Lower lobe of right lung (tissue), 2 donors: ENCODE data around the gene ICAM2. TPM values are rescaled to one million over a fixed set of nuclear protein-coding genes. Genes with fewer than 3 reads are reported as not detected.

ENCODE experiments used
- ATAC-seq, 2 donors: fragments of 200-7000 bp; cut with Tn5 transposase; one replicate each; pipeline ENCODE4 v1.9.1; 2020 to 2022; ENCODE audit warnings: mild to moderate bottlenecking in 2 of 2, moderate library complexity in 2 of 2
- DNase-seq: peaks from one replicate; pipeline ENCODE4 v3.0.0-alpha.2; 2020
- H3K27ac ChIP-seq: fragments of 200-600 bp; one replicate; pipeline ENCODE4 v1.8.0; 2022
- H3K27me3 ChIP-seq: fragments of 200-600 bp; one replicate; pipeline ENCODE4 v1.8.0; 2022; ENCODE audit warnings: low read depth
- H3K36me3 ChIP-seq: fragments of 200-600 bp; one replicate; pipeline ENCODE4 v1.8.0; 2022; ENCODE audit warnings: mild to moderate bottlenecking
- H3K4me1 ChIP-seq: fragments of 200-600 bp; one replicate; pipeline ENCODE4 v1.8.0; 2022
- H3K4me3 ChIP-seq: fragments of 200-600 bp; one replicate; pipeline ENCODE4 v1.8.0; 2022; ENCODE audit warnings: mild to moderate bottlenecking
- H3K9me3 ChIP-seq: fragments of 200-600 bp; one replicate; pipeline ENCODE4 v1.8.0; 2022
- intact Hi-C: fragments of 100-400 bp; cut with DNase I; formaldehyde crosslinking; loops from one replicate; pipeline ENCODE4 v1.11.0; 2022
- total RNA-seq: library from RNA; stranded (reverse); fragmentation: NEBNext Ultra II Directional; extraction: Animal tissue kit (Norgen Biotek cat#: 25700); gene quantifications from one replicate; pipeline ENCODE4 v1.2.1, GENCODE V29; 2021
- TF ChIP-seq, protein P1 (sequence below): fragments of 200-600 bp; IDR thresholded peaks from one replicate; pipeline ENCODE4 v1.8.0; 2022; ENCODE audit warnings: antibody characterized with exemption, mild to moderate bottlenecking
- donor health status: DM: no; HTN: yes; CAD: no; lungs with severe emphysema.

Gene ICAM2
- total RNA-seq, 1 donor from 2014 or later, result 69.2 TPM

- peaks cover 26% of the 10 kb centered on the region for H3K4me1 ChIP-seq
- TF ChIP-seq, protein P1, sequence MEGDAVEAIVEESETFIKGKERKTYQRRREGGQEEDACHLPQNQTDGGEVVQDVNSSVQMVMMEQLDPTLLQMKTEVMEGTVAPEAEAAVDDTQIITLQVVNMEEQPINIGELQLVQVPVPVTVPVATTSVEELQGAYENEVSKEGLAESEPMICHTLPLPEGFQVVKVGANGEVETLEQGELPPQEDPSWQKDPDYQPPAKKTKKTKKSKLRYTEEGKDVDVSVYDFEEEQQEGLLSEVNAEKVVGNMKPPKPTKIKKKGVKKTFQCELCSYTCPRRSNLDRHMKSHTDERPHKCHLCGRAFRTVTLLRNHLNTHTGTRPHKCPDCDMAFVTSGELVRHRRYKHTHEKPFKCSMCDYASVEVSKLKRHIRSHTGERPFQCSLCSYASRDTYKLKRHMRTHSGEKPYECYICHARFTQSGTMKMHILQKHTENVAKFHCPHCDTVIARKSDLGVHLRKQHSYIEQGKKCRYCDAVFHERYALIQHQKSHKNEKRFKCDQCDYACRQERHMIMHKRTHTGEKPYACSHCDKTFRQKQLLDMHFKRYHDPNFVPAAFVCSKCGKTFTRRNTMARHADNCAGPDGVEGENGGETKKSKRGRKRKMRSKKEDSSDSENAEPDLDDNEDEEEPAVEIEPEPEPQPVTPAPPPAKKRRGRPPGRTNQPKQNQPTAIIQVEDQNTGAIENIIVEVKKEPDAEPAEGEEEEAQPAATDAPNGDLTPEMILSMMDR, result no peak
- no peaks in the 10 kb centered on the region for H3K27me3 ChIP-seq
- intact Hi-C loops, result no loop called here
- no peak overlapping the region for H3K27ac ChIP-seq
- ATAC-seq (no peak), DNase-seq (no peak)
- H3K4me3 ChIP-seq, result no peak overlapping the region
- no peaks in the 10 kb centered on the region for H3K9me3 ChIP-seq
- peaks cover 98% of the 10 kb centered on the region for H3K36me3 ChIP-seq
Measured at GRCh38 chr17:64060331-64060730, 39.9 kb upstream of the ICAM2 start.

GRCh38 chr17:64059756-64060155 lies 39.3 kb upstream of the ICAM2 start:
- TF ChIP-seq, protein P1, result no peak
- no peak overlapping the region for H3K4me3 ChIP-seq
- peaks cover 26% of the 10 kb centered on the region for H3K4me1 ChIP-seq
- no peaks in the 10 kb centered on the region for H3K27me3 ChIP-seq
- ATAC-seq (no peak), DNase-seq (no peak)
- H3K27ac ChIP-seq, result no peak overlapping the region
- intact Hi-C loops, result no loop called here
- peaks cover 98% of the 10 kb centered on the region for H3K36me3 ChIP-seq
- H3K9me3 ChIP-seq, result no peaks in the 10 kb centered on the region

GRCh38 chr17:64058621-64059020 lies 38.2 kb upstream of the ICAM2 start:
- TF ChIP-seq, protein P1, result no peak
- no peak overlapping the region for H3K4me3 ChIP-seq
- no peak for DNase-seq
- intact Hi-C loops, result no loop called here
- H3K27ac ChIP-seq, result no peak overlapping the region
- no peaks in the 10 kb centered on the region for H3K27me3 ChIP-seq
- peaks cover 17% of the 10 kb centered on the region for H3K4me1 ChIP-seq
- no peak for ATAC-seq
- H3K9me3 ChIP-seq, result no peaks in the 10 kb centered on the region
- peaks cover 98% of the 10 kb centered on the region for H3K36me3 ChIP-seq

DNA sequence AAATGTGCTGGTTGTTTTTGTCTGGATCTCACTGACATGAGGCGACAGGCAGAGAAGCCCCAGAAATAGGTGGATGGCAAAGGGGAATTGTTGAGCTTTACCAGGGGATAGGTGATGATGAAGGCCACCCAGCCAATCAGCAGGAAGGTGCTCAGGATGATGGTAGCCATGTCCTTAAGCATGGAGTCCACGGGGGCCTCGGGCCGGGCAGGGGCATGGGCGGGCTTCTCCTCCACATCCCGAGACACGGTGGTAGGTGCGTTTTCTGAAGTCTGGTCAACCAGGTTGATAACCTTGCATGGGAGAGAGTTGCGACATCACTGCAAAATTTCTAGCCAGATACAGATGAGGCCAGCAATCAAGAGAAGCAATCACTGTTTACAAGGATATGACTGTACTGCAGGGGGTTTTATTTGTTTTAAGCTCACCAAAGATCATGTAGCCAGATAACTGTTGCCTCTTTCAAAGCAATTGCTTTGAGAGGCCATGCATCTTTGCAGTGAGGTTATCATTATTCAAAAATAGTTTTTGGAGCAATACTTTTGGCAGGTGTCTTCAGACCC lies 37.3 kb upstream of the ICAM2 start:
- peaks cover 99% of the 10 kb centered on the region for H3K36me3 ChIP-seq

GRCh38 chr17:64056269-64057005 lies 36.0 kb upstream of the ICAM2 start:
- H3K36me3 ChIP-seq, result peaks cover 100% of the 10 kb centered on the region
- H3K4me1 ChIP-seq, result peaks cover 8% of the 10 kb centered on the region
- intact Hi-C loops, result no loop called here
- ATAC-seq (no peak), DNase-seq (no peak)
- H3K27ac ChIP-seq, result no peak overlapping the region
- no peaks in the 10 kb centered on the region for H3K9me3 ChIP-seq
- H3K4me3 ChIP-seq, result no peak overlapping the region
- no peaks in the 10 kb centered on the region for H3K27me3 ChIP-seq
- TF ChIP-seq, protein P1, result no peak

More for the DNA sequence above, 37.3 kb upstream of the ICAM2 start:
- Histone ChIP-seq H3K9me3 (no peaks in the 10 kb centered on the region), H3K27me3 (no peaks in the 10 kb centered on the region), H3K4me3 (no peak overlapping the region), H3K27ac (no peak overlapping the region), H3K4me1 (peaks cover 8% of the 10 kb centered on the region)
- intact Hi-C loops, result no loop called here
- no peak for ATAC-seq
- DNase-seq, result no peak
- TF ChIP-seq, protein P1, result no peak
